Measurements from ENCODE around the gene LDLRAD4.

Gene LDLRAD4

GRCh38 chr18:13447621-13448334 is 229.2 kb downstream of the LDLRAD4 start:
- DNase-seq (ENCODE audit: low read depth), result no peak

- no peak for DNase-seq (ENCODE audit: low read depth)
These were observed 229.8 kb downstream of the LDLRAD4 start for GRCh38 chr18:13448335-13448795.

GRCh38 chr18:13449651-13450050 is 231.1 kb downstream of the LDLRAD4 start:
- no peak for DNase-seq (ENCODE audit: low read depth)

- no peak for DNase-seq (ENCODE audit: low read depth)
These were observed 232.0 kb downstream of the LDLRAD4 start for GRCh38 chr18:13450289-13451212.

- DNase-seq (ENCODE audit: low read depth), result no peak
These were observed 232.6 kb downstream of the LDLRAD4 start for GRCh38 chr18:13451213-13451540.

- no peak for DNase-seq (ENCODE audit: low read depth)
These were observed 233.3 kb downstream of the LDLRAD4 start for GRCh38 chr18:13451661-13452387.

- DNase-seq (ENCODE audit: low read depth), result no peak
These were observed 233.8 kb downstream of the LDLRAD4 start for GRCh38 chr18:13452388-13452811.

- DNase-seq (ENCODE audit: low read depth), result no peak
These were observed 234.5 kb downstream of the LDLRAD4 start for GRCh38 chr18:13452871-13453680.

GRCh38 chr18:13453714-13454113 is 235.2 kb downstream of the LDLRAD4 start:
- no peak for DNase-seq (ENCODE audit: low read depth)

- DNase-seq (ENCODE audit: low read depth), result no peak
These were observed 236.0 kb downstream of the LDLRAD4 start for GRCh38 chr18:13454363-13455150.

- DNase-seq (ENCODE audit: low read depth), result no peak
These were observed 236.9 kb downstream of the LDLRAD4 start for GRCh38 chr18:13455471-13455870.

- DNase-seq (ENCODE audit: low read depth), result no peak
These were observed 237.5 kb downstream of the LDLRAD4 start for GRCh38 chr18:13455960-13456481.

GRCh38 chr18:13456736-13457271 is 238.2 kb downstream of the LDLRAD4 start:
- DNase-seq (ENCODE audit: low read depth), result no peak

- no peak for DNase-seq (ENCODE audit: low read depth)
These were observed 238.8 kb downstream of the LDLRAD4 start for GRCh38 chr18:13457327-13457726.

- no peak for DNase-seq (ENCODE audit: low read depth)
These were observed 242.4 kb downstream of the LDLRAD4 start for GRCh38 chr18:13460946-13461345.

- DNase-seq (ENCODE audit: low read depth), result no peak
These were observed 242.9 kb downstream of the LDLRAD4 start for GRCh38 chr18:13461469-13461868.

- DNase-seq (ENCODE audit: low read depth), result no peak
These were observed 243.4 kb downstream of the LDLRAD4 start for GRCh38 chr18:13461936-13462335.

GRCh38 chr18:13462686-13463085 is 244.1 kb downstream of the LDLRAD4 start:
- no peak for DNase-seq (ENCODE audit: low read depth)

GRCh38 chr18:13463526-13464210 is 245.1 kb downstream of the LDLRAD4 start:
- DNase-seq (ENCODE audit: low read depth), result no peak

All from T follicular helper cell (primary cell).